ENCODE data around the gene DOCK8. TPM values are rescaled to one million over a fixed set of nuclear protein-coding genes. Genes with fewer than 3 reads are reported as not detected.

Gene DOCK8
- total RNA-seq, 6 experiments from 2014 or later, result 5.8 to 20.5 (median 9.5) TPM

DNA sequence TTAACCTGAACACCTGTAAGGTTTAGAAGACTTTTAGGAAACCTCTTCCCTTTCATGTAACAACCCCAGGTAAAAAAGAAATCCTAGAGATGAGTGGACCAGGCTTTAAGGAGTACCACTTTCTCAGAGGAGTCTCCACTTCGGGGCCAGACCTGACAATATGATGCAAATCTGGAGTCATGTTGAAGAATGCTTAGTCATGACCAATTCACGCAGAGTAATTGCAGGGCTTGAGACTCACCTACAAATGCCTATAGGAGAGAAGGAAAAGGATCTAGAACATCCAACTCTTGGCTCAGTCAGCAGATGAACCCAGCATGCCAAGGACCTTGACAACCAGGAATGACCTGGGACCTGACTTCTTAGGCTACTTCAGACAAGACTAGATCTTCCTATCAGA is 235.4 kb downstream of the DOCK8 start:
- ATAC-seq, result no peak
- 0% methylated on average over 1 of the region's 2 CpGs for WGBS (ENCODE audit: insufficient coverage, low coverage, low lambda C conversion rate, missing lambda C conversion rate)

DNA sequence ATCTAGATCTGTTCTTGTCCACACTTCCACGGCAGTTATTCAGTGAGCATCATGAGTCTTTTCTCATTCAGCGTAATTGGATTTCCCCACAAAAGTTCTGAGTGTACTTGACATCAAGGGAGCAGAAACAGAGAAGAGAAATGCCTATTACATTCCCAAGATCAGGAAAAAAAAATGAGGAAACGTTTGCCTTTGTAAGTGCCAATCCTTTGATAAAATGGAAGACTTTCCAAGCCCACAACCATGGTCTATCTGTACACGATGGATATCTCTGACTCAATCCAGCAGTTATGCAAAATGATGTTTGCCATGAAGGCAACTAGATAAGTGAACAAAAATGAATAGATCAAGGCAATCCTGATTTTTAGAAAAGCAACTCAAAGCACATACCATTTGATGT is 235.9 kb downstream of the DOCK8 start:
- H3K27me3 ChIP-seq, result peaks cover 0 to 7% of the 10 kb centered on the region in 2 donors
- ATAC-seq (no peak), DNase-seq (no peak)
- intact Hi-C loops (cut with DNase I), result no loop called here
- H3K4me1 ChIP-seq, result no peaks in the 10 kb centered on the region
- 68% methylated on average over 4 of the region's 4 CpGs for WGBS (ENCODE audit: insufficient coverage, low coverage, low lambda C conversion rate, missing lambda C conversion rate)
- no peak overlapping the region for H3K4me3 ChIP-seq
- no peak for TF ChIP-seq POLR2A (IDR thresholded peaks at IDR 0.05)
- TF ChIP-seq, protein P1, sequence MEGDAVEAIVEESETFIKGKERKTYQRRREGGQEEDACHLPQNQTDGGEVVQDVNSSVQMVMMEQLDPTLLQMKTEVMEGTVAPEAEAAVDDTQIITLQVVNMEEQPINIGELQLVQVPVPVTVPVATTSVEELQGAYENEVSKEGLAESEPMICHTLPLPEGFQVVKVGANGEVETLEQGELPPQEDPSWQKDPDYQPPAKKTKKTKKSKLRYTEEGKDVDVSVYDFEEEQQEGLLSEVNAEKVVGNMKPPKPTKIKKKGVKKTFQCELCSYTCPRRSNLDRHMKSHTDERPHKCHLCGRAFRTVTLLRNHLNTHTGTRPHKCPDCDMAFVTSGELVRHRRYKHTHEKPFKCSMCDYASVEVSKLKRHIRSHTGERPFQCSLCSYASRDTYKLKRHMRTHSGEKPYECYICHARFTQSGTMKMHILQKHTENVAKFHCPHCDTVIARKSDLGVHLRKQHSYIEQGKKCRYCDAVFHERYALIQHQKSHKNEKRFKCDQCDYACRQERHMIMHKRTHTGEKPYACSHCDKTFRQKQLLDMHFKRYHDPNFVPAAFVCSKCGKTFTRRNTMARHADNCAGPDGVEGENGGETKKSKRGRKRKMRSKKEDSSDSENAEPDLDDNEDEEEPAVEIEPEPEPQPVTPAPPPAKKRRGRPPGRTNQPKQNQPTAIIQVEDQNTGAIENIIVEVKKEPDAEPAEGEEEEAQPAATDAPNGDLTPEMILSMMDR (IDR thresholded peaks at IDR 0.05), result no peak
- no peak overlapping the region for H3K27ac ChIP-seq
- H3K36me3 ChIP-seq, result peaks cover 0 to 7% (median 2%) of the 10 kb centered on the region in 4 donors
- H3K9me3 ChIP-seq, result no peaks in the 10 kb centered on the region

More for the DNA sequence above, 235.4 kb downstream of the DOCK8 start:
- intact Hi-C loops (cut with DNase I), result no loop called here
- H3K27me3 ChIP-seq, result peaks cover 0 to 7% of the 10 kb centered on the region in 2 donors
- no peaks in the 10 kb centered on the region for H3K9me3 ChIP-seq
- no peak overlapping the region for H3K27ac ChIP-seq
- DNase-seq, result no peak
- H3K36me3 ChIP-seq, result peaks cover 0 to 7% (median 2%) of the 10 kb centered on the region in 4 donors
- no peak overlapping the region for H3K4me3 ChIP-seq
- no peak for TF ChIP-seq POLR2A (IDR thresholded peaks at IDR 0.05)
- TF ChIP-seq, protein P1 (IDR thresholded peaks at IDR 0.05), result no peak
- no peaks in the 10 kb centered on the region for H3K4me1 ChIP-seq

DNA sequence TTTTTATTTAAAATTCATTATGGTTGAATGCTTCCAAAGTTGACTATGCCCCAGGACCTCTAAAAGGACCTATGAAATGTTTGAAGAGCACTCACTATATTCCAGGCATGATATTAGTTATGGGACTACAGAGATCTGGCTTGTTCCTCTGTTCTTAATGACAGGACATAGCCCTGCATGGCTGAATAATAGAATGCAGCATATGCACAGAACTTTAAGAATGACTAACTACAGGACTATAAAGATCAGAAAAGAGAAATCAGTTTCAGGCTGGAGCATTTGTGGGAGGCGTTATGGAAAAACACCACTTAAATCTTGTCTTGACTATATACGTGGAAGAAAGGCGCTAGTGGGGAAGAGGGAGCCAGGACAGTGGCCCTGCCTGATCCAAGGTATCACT is 239.2 kb downstream of the DOCK8 start:
- Histone ChIP-seq H3K9me3 (no peaks in the 10 kb centered on the region), H3K27ac (no peak overlapping the region), H3K4me3 (no peak overlapping the region), H3K36me3 (peaks cover 0 to 7% (median 2%) of the 10 kb centered on the region in 4 donors), H3K27me3 (peaks cover 0 to 7% of the 10 kb centered on the region in 2 donors), H3K4me1 (no peaks in the 10 kb centered on the region)
- DNase-seq (no peak), ATAC-seq (no peak)
- 92% methylated on average over 3 of the region's 3 CpGs for WGBS (ENCODE audit: insufficient coverage, low coverage, low lambda C conversion rate, missing lambda C conversion rate)
- no peak for TF ChIP-seq POLR2A (IDR thresholded peaks at IDR 0.05)
- TF ChIP-seq, protein P1 (IDR thresholded peaks at IDR 0.05), result no peak
- intact Hi-C loops (cut with DNase I), result no loop called here

DNA sequence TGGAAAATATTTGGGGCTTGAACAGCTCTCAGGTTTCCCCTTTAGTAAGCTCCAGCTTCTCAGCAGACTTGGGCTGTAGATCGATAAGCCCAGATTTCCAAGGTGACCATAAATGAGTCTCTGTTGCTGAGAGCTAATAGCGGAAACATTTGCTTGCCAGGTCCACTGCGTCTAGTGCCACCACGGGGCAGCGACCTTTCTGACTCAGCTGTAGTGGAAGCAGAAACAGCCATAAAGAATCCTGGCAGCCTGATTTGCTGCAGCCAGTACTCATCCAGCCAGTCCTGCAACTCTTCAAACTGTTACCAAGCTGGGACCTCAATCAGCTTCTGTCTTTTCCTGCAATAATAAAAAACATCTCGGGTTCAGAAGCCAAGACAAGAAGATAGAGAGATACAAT is 241.7 kb downstream of the DOCK8 start:
- no peak for TF ChIP-seq POLR2A (IDR thresholded peaks at IDR 0.05)
- TF ChIP-seq, protein P1 (IDR thresholded peaks at IDR 0.05), result no peak
- WGBS (ENCODE audit: insufficient coverage, low coverage, low lambda C conversion rate, missing lambda C conversion rate), result 85% methylated on average over 2 of the region's 6 CpGs
- no peak for DNase-seq
- peaks cover 0 to 7% (median 2%) of the 10 kb centered on the region in 4 donors for H3K36me3 ChIP-seq
- no peak for ATAC-seq
- H3K9me3 ChIP-seq, result no peaks in the 10 kb centered on the region
- H3K4me1 ChIP-seq, result no peaks in the 10 kb centered on the region
- intact Hi-C loops (cut with DNase I), result no loop called here
- H3K27me3 ChIP-seq, result peaks cover 0 to 7% of the 10 kb centered on the region in 2 donors
- no peak overlapping the region for H3K27ac ChIP-seq
- H3K4me3 ChIP-seq, result no peak overlapping the region

DNA sequence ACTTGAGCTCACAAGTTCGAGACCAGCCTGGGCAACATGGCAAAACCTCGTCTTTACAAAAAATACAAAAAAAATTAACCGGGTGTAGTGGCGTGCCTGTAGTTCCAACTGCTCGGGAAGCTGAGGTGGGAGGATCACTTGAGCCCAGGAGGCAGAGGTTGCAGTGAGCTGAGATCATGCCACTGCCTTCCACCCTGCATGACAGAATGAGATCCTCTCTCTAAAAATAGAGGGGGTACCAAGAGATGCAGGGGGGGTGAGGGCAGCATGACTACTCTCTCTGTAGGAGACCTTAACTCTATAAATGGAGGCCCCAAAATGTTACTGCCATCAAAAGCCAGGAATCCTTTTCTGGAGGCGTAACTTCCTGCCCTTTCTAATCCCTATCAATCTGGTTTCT is 243.9 kb downstream of the DOCK8 start:
- no peak for DNase-seq
- Histone ChIP-seq H3K27ac (no peak overlapping the region), H3K36me3 (no peaks in the 10 kb centered on the region), H3K4me3 (no peak overlapping the region), H3K4me1 (no peaks in the 10 kb centered on the region), H3K27me3 (peaks cover 0 to 7% of the 10 kb centered on the region in 2 donors), H3K9me3 (no peaks in the 10 kb centered on the region)
- WGBS (ENCODE audit: insufficient coverage, low coverage, low lambda C conversion rate, missing lambda C conversion rate), result 94% methylated on average over 4 of the region's 6 CpGs
- TF ChIP-seq, protein P1 (IDR thresholded peaks at IDR 0.05), result no peak
- TF ChIP-seq POLR2A (IDR thresholded peaks at IDR 0.05), result no peak
- ATAC-seq, result no peak
- intact Hi-C loops (cut with DNase I), result no loop called here
